Endodermal cell (in vitro differentiated cells): ENCODE results near the gene CCR8. TPM values are rescaled to one million over a fixed set of nuclear protein-coding genes. Genes with fewer than 3 reads are reported as not detected.

ENCODE experiments used
- DNase-seq: peaks from one replicate; pipeline ENCODE4 v3.0.0-alpha.2; 2017
- H3K27ac ChIP-seq: 2 replicates; pipeline ENCODE4 v1.5.1; 2013; ENCODE audit warnings: mild to moderate bottlenecking, low read depth, low read length, moderate library complexity
- H3K27me3 ChIP-seq: 2 replicates; pipeline ENCODE4 v1.6.1; 2013; ENCODE audit warnings: mild to moderate bottlenecking, low read length, moderate library complexity; ENCODE audit not compliant: insufficient read depth, control insufficient read depth, poor library complexity, severe bottlenecking
- H3K36me3 ChIP-seq: 2 replicates; pipeline ENCODE4 v1.7.0; 2013; ENCODE audit warnings: mild to moderate bottlenecking, low read length, moderate library complexity; ENCODE audit not compliant: control insufficient read depth, insufficient read depth
- H3K4me1 ChIP-seq: one replicate; pipeline ENCODE4 v1.7.0; 2013; ENCODE audit warnings: low read length; ENCODE audit not compliant: control insufficient read depth, insufficient read depth
- H3K4me3 ChIP-seq: 2 replicates; pipeline ENCODE4 v1.5.1; 2013; ENCODE audit warnings: mild to moderate bottlenecking, low read length, moderate library complexity
- H3K9ac ChIP-seq: 2 replicates; pipeline ENCODE4 v1.6.1; 2013; ENCODE audit warnings: mild to moderate bottlenecking, low read length, moderate library complexity; ENCODE audit not compliant: poor library complexity, severe bottlenecking; ENCODE audit errors: extremely low read depth
- H3K9me3 ChIP-seq: 2 replicates; pipeline ENCODE4 v1.6.1; 2013; ENCODE audit warnings: mild to moderate bottlenecking, low read length, moderate library complexity; ENCODE audit not compliant: control insufficient read depth
- H3K27ac Mint-ChIP-seq: 2 replicates; pipeline ENCODE4 v1.8.0; 2020; ENCODE audit warnings: mixed read lengths
- H3K27me3 Mint-ChIP-seq: 2 replicates; pipeline ENCODE4 v1.8.0; 2021; ENCODE audit warnings: mild to moderate bottlenecking, mixed read lengths; ENCODE audit not compliant: insufficient read depth
- H3K36me3 Mint-ChIP-seq: 2 replicates; pipeline ENCODE4 v1.8.0; 2020; ENCODE audit warnings: low read depth, mixed read lengths
- H3K4me1 Mint-ChIP-seq: 2 replicates; pipeline ENCODE4 v1.8.0; 2020; ENCODE audit warnings: mixed read lengths
- H3K4me3 Mint-ChIP-seq: 2 replicates; pipeline ENCODE4 v1.8.0; 2020; ENCODE audit warnings: mild to moderate bottlenecking, moderate library complexity, mixed read lengths
- H3K9me3 Mint-ChIP-seq: 2 replicates; pipeline ENCODE4 v1.8.0; 2020; ENCODE audit warnings: mild to moderate bottlenecking, mixed read lengths
- WGBS, 2 experiments: methylation state at CpG; one replicate each; pipeline versions ENCODE4 v1.1.5 to v1.1.7; 2013; ENCODE audit warnings: missing lambda C conversion rate in 2 of 2, mixed read lengths in 1 of 2; ENCODE audit not compliant: insufficient coverage in 1 of 2, insufficient read length in 1 of 2; 5-methylcytosine and 5-hydroxymethylcytosine counted together
- total RNA-seq, 2 donors: library from RNA; stranded (reverse); fragmentation: NEBNext Ultra II Directional in 1 of 2; extraction: Animal tissue kit (Norgen Biotek cat#: 25700) in 1 of 2; gene quantifications; 2 replicates in 1 of 2; 3 replicates in 1 of 2; pipeline ENCODE4 v1.2.1, GENCODE V29; 2021
- TF ChIP-seq, protein P1 (sequence below): fragments of 200-600 bp; sonication (generic); conservative IDR thresholded peaks from 2 replicates; pipeline ENCODE4 v1.5.0; 2021; ENCODE audit warnings: antibody characterized with exemption, mild to moderate bottlenecking

The CCR8 gene
- total RNA-seq, 2 donors from 2014 or later: 0.22 TPM; not detected in 1

DNA sequence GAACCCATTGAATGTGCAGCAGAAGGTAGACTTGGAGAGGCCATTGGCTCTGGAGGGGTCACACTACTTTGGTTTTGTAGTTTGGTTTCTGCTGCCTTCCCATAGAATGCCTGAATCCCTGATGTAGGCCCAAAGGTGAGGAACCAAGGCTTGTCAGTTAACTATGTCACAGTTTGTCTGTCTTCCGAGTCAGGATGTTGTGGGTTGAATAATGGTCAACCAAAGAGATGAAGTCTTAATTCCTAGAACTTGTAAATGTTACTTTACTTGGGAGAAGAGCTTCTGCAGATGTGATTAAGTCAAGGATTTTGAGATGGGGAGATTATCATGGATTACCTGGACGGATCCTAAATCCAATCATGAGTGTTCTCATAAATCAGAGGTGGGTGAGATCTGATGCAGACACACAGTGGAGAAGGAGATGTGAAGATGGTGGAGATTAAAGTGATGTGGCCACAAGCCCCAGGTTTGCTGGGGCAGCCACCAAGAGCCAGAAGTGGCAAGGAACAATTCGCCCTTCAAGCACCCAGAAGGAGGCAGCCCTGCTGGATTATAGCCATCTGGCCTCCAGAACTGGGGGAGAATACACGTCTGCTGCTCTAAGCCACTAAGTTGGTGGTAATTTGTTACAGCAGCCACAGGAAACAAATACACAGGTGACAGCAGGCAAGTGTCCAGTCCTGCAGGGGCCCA lies 2.3 kb upstream of the CCR8 start:
- Mint-ChIP-seq H3K27ac (no peak overlapping the region), H3K27me3 (no peaks in the 10 kb centered on the region), H3K36me3 (no peaks in the 10 kb centered on the region), H3K4me1 (peaks cover 6% of the 10 kb centered on the region), H3K9me3 (no peaks in the 10 kb centered on the region), H3K4me3 (no peak overlapping the region)
- no peaks in the 10 kb centered on the region for H3K9me3 ChIP-seq
- H3K36me3 ChIP-seq: no peaks in the 10 kb centered on the region
- no peaks in the 10 kb centered on the region for H3K4me1 ChIP-seq
- no peak for DNase-seq
- no peak overlapping the region for H3K9ac ChIP-seq
- TF ChIP-seq, protein P1, sequence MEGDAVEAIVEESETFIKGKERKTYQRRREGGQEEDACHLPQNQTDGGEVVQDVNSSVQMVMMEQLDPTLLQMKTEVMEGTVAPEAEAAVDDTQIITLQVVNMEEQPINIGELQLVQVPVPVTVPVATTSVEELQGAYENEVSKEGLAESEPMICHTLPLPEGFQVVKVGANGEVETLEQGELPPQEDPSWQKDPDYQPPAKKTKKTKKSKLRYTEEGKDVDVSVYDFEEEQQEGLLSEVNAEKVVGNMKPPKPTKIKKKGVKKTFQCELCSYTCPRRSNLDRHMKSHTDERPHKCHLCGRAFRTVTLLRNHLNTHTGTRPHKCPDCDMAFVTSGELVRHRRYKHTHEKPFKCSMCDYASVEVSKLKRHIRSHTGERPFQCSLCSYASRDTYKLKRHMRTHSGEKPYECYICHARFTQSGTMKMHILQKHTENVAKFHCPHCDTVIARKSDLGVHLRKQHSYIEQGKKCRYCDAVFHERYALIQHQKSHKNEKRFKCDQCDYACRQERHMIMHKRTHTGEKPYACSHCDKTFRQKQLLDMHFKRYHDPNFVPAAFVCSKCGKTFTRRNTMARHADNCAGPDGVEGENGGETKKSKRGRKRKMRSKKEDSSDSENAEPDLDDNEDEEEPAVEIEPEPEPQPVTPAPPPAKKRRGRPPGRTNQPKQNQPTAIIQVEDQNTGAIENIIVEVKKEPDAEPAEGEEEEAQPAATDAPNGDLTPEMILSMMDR: no peak
- no peaks in the 10 kb centered on the region for H3K27me3 ChIP-seq
- no peak overlapping the region for H3K27ac ChIP-seq
- 93 to 94% methylated on average over 4 of the region's 4 CpGs for WGBS, 2 experiments
- no peak overlapping the region for H3K4me3 ChIP-seq

DNA sequence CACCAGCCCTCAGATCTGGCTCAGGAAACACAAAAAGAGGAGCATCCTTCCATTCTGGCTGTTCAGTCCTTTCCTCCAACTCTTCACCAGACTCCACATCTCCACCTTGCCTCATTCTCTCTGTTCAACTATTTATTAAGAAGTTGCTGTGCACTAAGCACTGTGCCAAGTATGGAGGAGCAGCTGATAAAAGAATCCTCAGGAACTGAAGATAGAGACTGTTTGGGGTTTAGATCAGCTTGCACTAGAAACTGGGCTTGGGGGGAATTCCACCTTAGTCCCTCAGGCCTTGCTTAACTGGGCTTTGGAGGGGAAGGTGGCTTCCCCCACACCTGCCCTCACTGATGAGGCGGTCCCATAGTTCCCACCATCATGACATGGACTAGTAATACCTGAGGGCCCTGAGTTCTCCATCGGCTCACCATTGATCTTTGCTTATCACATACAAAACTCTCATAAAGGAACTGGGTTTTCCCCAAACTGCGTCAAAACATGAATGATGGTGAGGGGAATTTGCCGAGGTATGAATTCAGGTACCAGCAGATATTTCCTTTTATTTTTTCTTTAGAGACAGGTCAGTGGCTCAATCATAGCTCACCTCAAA lies 1.7 kb upstream of the CCR8 start:
- H3K27ac Mint-ChIP-seq: no peak overlapping the region
- 91% methylated on average over 4 of the region's 4 CpGs; no CpG with 5 or more reads in 1 of the 2 experiments for WGBS, 2 experiments

DNA sequence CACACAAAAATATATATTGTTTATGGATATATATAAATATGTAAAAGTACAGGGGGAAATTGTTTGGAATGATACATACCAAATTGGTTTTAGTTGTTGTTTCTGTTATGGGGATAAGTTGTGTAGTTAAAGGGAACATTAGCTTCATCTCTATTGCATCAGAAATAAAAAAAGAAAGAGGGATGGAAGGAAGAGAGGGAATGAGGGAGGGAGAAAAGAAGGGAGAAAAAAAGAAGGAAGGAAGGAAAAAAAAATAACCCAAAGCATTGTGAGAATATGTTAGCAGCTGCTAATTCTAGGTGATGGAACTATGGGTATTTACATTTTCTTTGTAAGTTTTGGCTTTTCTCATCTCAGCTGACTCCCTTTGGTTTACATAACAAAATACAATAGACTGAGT lies 1.3 kb downstream of the CCR8 start:
- no peak overlapping the region for H3K27ac Mint-ChIP-seq
- H3K27me3 Mint-ChIP-seq: no peaks in the 10 kb centered on the region
- H3K4me3 ChIP-seq: no peak overlapping the region
- no peak overlapping the region for H3K9ac ChIP-seq
- no peaks in the 10 kb centered on the region for H3K36me3 ChIP-seq
- H3K4me1 Mint-ChIP-seq: peaks cover 4% of the 10 kb centered on the region
- no peak overlapping the region for H3K27ac ChIP-seq
- no peaks in the 10 kb centered on the region for H3K36me3 Mint-ChIP-seq
- TF ChIP-seq, protein P1: no peak
- no peak overlapping the region for H3K4me3 Mint-ChIP-seq
- no peaks in the 10 kb centered on the region for H3K9me3 Mint-ChIP-seq
- H3K9me3 ChIP-seq: no peaks in the 10 kb centered on the region
- no peaks in the 10 kb centered on the region for H3K4me1 ChIP-seq
- DNase-seq: no peak
- H3K27me3 ChIP-seq: no peaks in the 10 kb centered on the region

More for the DNA sequence above, 1.7 kb upstream of the CCR8 start:
- Mint-ChIP-seq H3K36me3 (no peaks in the 10 kb centered on the region), H3K9me3 (no peaks in the 10 kb centered on the region), H3K27me3 (no peaks in the 10 kb centered on the region), H3K4me1 (peaks cover 6% of the 10 kb centered on the region), H3K4me3 (no peak overlapping the region)
- no peaks in the 10 kb centered on the region for H3K36me3 ChIP-seq
- no peaks in the 10 kb centered on the region for H3K27me3 ChIP-seq
- TF ChIP-seq, protein P1: no peak
- no peaks in the 10 kb centered on the region for H3K4me1 ChIP-seq
- no peak overlapping the region for H3K4me3 ChIP-seq
- H3K9ac ChIP-seq: no peak overlapping the region
- no peak for DNase-seq
- H3K27ac ChIP-seq: no peak overlapping the region
- H3K9me3 ChIP-seq: no peaks in the 10 kb centered on the region
